ENCODE measurements around the gene MAN1C1. TPM values are rescaled to one million over a fixed set of nuclear protein-coding genes. Genes with fewer than 3 reads are reported as not detected.

The MAN1C1 gene
- total RNA-seq, 1 donor from 2014 or later = 5.4 TPM

- H3K9me3 Mint-ChIP-seq (ENCODE audit: unreplicated experiment) = peaks cover 2% of the 10 kb centered on the region
- H3K36me3 Mint-ChIP-seq (ENCODE audit: unreplicated experiment) = no peaks in the 10 kb centered on the region
- no peak overlapping the region for H3K4me3 Mint-ChIP-seq (ENCODE audit: unreplicated experiment)
- no peak overlapping the region for H3K27ac Mint-ChIP-seq (ENCODE audit: unreplicated experiment)
- TF ChIP-seq CTCF (IDR thresholded peaks at IDR 0.05; ENCODE audit: partially characterized antibody, unreplicated experiment) = no peak
- H3K4me1 Mint-ChIP-seq (ENCODE audit: low read depth, unreplicated experiment) = peaks cover 10% of the 10 kb centered on the region
- H3K27me3 Mint-ChIP-seq (ENCODE audit: unreplicated experiment) = peaks cover 1% of the 10 kb centered on the region
- no peak for DNase-seq
Measured at GRCh38 chr1:25758466-25759070, 142.0 kb downstream of the MAN1C1 start.

- no peak for DNase-seq
- Mint-ChIP-seq H3K9me3 (ENCODE audit: unreplicated experiment) (no peaks in the 10 kb centered on the region), H3K27ac (ENCODE audit: unreplicated experiment) (no peak overlapping the region), H3K27me3 (ENCODE audit: unreplicated experiment) (peaks cover 2% of the 10 kb centered on the region), H3K4me3 (ENCODE audit: unreplicated experiment) (no peak overlapping the region), H3K4me1 (ENCODE audit: low read depth, unreplicated experiment) (peaks cover 5% of the 10 kb centered on the region), H3K36me3 (ENCODE audit: unreplicated experiment) (no peaks in the 10 kb centered on the region)
- no peak for TF ChIP-seq CTCF (IDR thresholded peaks at IDR 0.05; ENCODE audit: partially characterized antibody, unreplicated experiment)
Measured at GRCh38 chr1:25760122-25760719, 143.6 kb downstream of the MAN1C1 start.

- DNase-seq = no peak
- TF ChIP-seq CTCF (IDR thresholded peaks at IDR 0.05; ENCODE audit: partially characterized antibody, unreplicated experiment) = no peak
- Mint-ChIP-seq H3K27me3 (ENCODE audit: unreplicated experiment) (peaks cover 2% of the 10 kb centered on the region), H3K4me3 (ENCODE audit: unreplicated experiment) (no peak overlapping the region), H3K36me3 (ENCODE audit: unreplicated experiment) (no peaks in the 10 kb centered on the region), H3K27ac (ENCODE audit: unreplicated experiment) (no peak overlapping the region), H3K9me3 (ENCODE audit: unreplicated experiment) (peaks cover 2% of the 10 kb centered on the region), H3K4me1 (ENCODE audit: low read depth, unreplicated experiment) (peaks cover 11% of the 10 kb centered on the region)
Measured at GRCh38 chr1:25760871-25761270, 144.3 kb downstream of the MAN1C1 start.

GRCh38 chr1:25763493-25763892, 146.9 kb downstream of the MAN1C1 start:
- no peak for TF ChIP-seq CTCF (IDR thresholded peaks at IDR 0.05; ENCODE audit: partially characterized antibody, unreplicated experiment)
- Mint-ChIP-seq H3K4me3 (ENCODE audit: unreplicated experiment) (no peak overlapping the region), H3K36me3 (ENCODE audit: unreplicated experiment) (no peaks in the 10 kb centered on the region), H3K4me1 (ENCODE audit: low read depth, unreplicated experiment) (peaks cover 8% of the 10 kb centered on the region), H3K27me3 (ENCODE audit: unreplicated experiment) (peaks cover 2% of the 10 kb centered on the region), H3K9me3 (ENCODE audit: unreplicated experiment) (peaks cover 2% of the 10 kb centered on the region), H3K27ac (ENCODE audit: unreplicated experiment) (no peak overlapping the region)
- DNase-seq = no peak

GRCh38 chr1:25765136-25765922, 148.7 kb downstream of the MAN1C1 start:
- TF ChIP-seq CTCF (IDR thresholded peaks at IDR 0.05; ENCODE audit: partially characterized antibody, unreplicated experiment) = no peak
- peaks cover 2% of the 10 kb centered on the region for H3K9me3 Mint-ChIP-seq (ENCODE audit: unreplicated experiment)
- peaks cover 10% of the 10 kb centered on the region for H3K4me1 Mint-ChIP-seq (ENCODE audit: low read depth, unreplicated experiment)
- H3K36me3 Mint-ChIP-seq (ENCODE audit: unreplicated experiment) = no peaks in the 10 kb centered on the region
- peaks cover 5% of the 10 kb centered on the region for H3K27me3 Mint-ChIP-seq (ENCODE audit: unreplicated experiment)
- no peak for DNase-seq
- peak overlapping the region; percentile 24 for H3K27ac Mint-ChIP-seq (ENCODE audit: unreplicated experiment)
- no peak overlapping the region for H3K4me3 Mint-ChIP-seq (ENCODE audit: unreplicated experiment)
